ENCODE results near the gene GPR183.

Gene GPR183, protein sequence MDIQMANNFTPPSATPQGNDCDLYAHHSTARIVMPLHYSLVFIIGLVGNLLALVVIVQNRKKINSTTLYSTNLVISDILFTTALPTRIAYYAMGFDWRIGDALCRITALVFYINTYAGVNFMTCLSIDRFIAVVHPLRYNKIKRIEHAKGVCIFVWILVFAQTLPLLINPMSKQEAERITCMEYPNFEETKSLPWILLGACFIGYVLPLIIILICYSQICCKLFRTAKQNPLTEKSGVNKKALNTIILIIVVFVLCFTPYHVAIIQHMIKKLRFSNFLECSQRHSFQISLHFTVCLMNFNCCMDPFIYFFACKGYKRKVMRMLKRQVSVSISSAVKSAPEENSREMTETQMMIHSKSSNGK

DNA sequence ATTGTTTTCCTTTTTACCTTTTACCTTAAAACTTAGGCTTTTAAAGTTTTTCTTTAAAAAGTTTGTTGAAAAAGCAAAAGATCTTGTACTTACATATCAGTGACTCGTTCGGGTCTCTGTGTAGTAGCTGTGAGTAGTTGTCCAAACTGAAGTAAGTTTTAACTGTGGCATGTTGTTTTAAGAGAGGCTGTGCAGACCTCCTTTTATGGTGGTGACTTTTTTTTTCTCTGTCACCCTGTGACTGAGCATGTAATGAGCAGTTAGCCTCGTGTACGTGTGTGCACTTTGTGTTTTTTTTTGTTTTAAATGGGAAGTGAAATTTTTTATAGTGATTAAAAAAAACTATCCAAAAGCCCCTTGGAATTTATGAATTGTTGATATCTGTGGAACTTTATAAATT lies at the start of gene GPR183:
Gene GPR183 (minus strand): TSS at position 153 of the 400 bp plus-strand sequence. CDS start 11,254 bp downstream, outside the sequence.
- no peak for DNase-seq (ENCODE audit: low read depth)

DNA sequence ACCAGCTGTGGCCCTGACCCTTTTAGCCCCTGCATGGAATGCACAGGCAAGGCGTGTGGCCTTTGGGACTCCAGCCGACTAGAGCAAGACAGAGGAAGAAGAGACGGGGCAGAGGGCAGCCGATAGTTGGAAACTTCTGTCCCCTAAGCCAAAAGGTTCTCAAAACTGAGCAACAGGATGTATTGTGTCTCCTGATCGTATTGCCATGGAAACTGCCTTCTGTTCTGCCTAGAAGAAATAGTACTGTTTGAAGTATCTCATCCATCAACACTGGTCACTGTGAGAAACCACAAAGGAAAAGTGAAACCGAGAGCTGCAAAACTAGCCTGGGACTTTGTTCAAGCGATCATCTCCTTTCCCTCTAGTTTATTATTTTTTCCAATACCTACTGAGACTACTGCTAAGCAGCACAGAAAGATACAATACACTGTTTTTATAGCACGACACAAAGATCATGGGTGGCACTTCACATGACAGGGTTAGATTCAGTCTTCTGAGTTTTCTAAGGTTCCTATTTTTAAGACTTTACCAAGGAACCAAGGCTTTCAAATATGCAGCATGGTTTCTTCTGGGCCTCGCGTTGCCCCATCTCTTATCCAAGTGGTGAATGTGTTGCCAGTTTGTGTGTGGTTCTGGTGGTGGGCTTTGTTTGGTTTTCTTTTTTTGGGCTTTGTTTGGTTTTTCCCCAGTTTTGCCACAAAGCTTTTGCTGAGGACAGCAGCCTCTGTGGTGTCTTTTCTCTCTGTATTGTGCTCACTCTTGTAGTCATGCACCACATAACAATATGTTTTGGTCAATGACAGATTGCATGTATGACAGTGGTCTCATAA lies 49.3 kb upstream of the GPR183 start:
- DNase-seq (ENCODE audit: low read depth), result peak; percentile 77

DNA sequence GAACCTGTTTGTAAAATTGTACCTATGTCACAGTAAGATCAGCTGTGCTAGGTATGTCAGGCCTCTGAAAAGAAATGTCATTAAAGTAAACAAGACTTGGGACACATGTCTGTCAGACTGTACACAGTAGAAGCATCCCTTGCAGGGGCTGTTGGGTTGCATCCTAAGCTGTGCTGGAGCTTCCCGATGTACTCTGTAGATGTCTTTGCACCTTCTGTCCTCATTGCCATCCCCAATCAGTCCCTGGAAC lies 48.7 kb upstream of the GPR183 start:
- no peak for DNase-seq (ENCODE audit: low read depth)

DNA sequence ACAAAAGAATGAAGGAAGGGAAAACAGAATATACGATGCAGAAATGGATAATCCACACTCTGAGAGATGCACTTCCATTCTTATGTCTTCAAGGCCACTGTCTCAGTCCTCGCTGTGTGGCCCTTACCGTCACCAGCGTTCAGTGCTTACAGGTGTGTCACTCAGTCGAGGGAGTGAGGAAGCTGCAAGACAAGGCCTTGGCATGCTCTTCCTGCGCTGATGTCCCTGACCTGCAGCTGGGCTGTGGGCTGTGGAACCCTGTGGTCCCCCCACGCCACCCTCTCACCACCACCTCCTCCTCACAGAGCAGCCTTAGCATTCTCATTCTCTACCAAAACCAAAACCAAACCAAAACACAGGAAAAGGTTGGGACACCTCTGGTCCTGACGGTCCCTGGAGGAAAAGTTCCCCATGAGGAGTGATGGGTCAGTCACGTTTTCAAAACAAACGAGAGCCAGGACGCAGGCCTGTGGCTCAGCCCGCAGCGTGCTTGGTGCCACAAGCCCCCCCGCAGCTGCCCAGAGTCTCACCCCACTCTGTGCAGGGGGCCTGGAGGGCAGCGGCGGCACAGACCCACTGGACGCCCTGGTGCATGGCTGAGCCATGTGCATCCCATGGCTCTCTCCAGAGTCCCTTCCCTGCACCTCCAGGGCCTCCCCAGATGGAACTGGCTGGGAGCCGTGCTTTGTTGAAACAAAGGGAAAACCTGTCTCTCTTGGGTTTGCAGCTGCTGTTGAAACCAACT lies 48.2 kb upstream of the GPR183 start:
- no peak for DNase-seq (ENCODE audit: low read depth)

DNA sequence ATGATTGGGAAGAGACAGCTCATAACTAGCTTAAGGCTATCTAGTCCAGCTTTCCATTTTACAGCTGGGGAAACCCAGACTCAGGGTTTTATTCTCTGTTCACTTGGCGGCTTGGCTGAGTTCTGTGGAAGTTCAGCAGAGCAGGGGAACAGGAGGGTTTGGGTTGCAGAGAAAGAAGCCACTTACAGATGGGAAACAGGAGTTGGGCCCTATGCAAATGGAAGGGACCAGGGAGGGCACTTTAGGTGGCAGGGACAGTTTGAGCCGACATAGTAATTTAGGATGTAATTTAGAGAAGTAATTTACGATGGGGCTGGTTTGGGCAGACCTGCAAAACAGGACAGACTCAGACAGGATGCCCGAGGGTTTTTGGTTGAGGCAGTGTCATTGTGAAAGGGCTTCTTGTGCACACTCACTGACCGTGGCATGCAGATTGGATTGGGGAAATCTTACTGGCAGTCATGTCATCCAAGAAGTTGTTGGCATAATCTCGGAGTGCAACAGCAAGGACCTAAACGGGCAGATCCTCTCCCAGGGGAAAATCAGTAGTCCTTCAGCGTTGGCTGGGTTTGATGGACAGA lies 47.3 kb upstream of the GPR183 start:
- no peak for DNase-seq (ENCODE audit: low read depth)

DNA sequence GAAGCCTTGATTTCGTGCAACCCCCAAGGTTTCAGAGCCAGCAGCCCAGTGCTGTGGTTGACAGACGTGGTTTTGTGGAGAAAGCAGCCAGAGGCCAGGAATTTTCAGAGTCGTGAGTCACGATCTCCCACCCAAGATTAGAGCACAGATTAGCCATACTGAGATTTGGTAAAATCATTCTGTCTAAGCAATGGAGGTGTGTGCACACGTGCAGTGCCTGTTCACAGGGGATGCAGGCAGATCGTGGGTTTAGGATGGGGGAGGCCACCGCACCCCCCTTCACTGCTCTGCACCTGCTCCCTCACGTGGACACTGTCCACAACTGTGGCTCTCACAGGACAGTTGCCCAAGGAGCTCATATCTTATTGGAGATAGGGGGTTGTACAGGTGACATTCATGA lies 46.6 kb upstream of the GPR183 start:
- no peak for DNase-seq (ENCODE audit: low read depth)

DNA sequence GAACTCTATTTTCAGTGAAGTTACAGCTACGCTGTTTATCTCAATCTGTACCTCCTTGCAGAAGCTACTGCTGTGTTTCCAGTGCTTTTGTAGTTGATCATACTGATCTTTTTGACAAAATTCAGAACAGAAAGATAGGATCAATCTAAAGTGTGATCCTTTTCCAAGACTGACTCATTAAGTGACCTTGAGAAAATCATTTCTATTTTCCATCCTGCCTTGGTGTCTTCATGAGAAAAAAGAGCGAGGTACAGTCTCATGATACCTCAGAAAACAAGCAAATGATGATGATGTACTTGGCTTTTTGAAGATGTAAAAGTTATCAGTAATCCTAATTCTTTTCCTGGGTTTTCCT lies 46.0 kb upstream of the GPR183 start:
- no peak for DNase-seq (ENCODE audit: low read depth)

DNA sequence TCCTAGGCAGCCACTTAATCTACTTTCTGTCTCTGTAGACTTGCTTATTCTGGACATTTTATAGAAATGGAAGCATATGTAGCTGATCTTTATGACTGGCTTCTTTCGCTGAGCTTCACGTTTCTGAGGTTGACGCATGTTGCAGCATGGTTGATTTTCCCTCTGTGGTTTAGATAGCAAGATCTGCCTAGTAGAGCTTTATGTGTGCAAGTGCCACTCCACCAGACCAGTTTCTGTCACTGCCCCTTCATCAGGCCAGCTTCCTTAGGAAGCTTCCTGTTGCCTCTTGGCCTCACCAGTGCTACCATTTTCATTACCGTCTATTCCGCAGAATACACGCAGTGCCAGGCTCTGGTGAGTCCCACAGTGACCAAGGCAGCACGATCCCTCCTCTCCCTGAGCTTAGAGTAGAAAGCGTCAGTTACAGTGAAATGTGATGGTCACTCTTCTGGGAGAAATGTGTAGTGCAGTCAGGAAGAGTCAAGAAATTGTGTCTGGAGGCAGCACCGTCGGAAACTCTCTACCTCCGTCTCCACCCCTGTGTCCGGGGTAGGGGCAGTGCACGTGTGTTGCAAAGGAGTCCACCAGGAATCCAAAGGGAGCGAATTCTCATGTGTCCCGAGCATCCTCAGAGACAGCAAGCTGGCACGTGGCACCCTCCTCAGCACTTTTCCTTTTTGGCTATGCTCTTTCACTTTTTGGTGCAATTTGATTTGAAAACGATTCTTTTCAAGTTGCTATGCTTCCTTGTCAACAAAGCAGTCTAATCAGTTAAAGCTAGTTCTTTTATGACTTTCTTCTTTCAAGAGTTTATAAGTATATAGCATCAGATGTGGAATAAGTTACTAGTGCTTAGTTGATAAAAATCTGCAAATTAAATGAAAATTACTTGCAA lies 45.4 kb upstream of the GPR183 start:
- no peak for DNase-seq (ENCODE audit: low read depth)

DNA sequence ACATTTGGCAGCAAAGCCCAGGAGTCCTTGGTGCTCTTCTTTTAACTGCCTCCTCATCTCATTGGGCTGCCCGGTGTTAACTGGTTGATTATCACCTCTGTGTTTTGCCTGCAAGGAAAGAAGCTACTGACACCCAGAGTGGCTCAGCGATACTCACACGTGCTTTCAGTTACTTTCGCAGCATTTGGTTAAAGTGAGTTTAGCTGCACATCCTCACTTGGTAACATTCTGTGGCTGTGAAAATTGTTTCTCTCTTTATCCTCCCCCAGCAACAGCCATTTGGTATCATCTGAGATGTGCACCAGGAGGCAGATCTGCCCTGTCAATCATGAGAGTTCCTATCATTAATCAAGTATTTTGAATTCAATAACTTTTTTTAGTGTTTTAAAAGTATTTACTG lies 44.6 kb upstream of the GPR183 start:
- DNase-seq (ENCODE audit: low read depth), result no peak

DNA sequence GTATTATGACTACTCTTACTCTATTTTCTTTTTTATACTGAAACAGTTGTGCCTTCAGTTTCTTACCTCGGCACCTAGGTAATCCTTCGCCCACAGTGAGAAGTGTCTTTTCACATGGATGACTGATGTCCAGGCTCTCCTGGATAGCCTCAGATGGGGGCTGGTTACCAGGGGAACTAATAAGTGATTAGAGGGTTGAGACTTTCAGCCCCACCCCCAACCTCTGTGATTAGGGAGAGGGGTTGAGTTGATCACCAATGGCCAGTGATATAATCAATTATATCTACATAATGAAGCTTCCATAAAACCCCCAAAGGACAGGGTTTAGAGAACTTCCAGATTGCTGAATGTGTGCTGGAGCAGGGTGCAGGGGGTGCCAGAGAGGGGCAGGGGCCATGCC lies 43.0 kb upstream of the GPR183 start:
- DNase-seq (ENCODE audit: low read depth), result no peak

DNA sequence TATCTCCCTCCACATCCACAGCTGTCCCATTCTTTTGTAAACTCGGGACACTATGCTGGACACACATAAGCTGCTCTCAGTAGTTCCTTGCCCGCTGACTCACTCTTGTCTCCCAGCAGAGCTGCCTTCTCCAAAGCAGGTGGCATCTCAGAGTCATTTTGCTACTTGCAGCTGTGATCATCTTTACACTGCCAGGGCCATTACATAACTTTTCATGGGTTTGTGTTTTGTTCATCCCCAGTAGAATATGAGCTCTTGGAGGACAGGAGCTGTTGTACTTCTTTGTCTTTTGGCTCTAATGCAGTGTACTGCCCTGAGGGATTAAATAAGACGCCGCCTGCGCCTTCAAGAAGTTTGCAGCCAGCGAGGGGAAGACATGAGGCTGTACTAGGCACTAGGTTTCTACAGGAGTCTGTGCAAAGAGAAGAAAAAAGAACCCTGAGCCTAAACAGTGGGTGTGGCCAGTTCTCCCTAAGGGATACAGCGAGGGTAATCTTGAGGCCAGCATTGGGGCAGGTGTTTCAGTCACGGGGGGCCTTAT lies 40.8 kb upstream of the GPR183 start:
- no peak for DNase-seq (ENCODE audit: low read depth)

DNA sequence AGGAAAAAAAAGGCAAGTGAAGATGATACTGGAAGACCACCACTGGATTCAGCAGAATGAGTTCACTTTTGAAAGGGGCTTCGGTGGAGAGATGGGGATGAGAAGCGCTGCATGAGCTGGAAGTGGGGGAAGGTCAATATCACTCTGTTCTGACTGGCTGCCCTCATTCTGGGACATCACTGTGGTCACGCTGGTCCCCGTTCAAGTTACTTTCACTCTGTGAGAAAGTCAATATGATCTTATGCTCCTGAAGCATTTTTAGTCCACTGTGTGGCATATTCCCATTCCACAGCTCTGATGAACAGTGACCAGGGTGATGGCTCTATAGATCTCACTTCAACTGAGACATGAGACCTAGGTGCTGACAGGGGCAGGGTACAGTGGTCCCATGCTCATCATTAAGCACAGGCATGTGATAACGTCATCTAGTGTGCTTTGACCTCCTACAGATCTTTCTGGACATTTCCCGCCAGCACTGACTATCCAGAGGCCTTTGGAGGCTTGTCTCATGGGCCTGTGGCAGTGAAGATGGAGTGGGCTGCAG lies 40.2 kb upstream of the GPR183 start:
- DNase-seq (ENCODE audit: low read depth), result no peak

DNA sequence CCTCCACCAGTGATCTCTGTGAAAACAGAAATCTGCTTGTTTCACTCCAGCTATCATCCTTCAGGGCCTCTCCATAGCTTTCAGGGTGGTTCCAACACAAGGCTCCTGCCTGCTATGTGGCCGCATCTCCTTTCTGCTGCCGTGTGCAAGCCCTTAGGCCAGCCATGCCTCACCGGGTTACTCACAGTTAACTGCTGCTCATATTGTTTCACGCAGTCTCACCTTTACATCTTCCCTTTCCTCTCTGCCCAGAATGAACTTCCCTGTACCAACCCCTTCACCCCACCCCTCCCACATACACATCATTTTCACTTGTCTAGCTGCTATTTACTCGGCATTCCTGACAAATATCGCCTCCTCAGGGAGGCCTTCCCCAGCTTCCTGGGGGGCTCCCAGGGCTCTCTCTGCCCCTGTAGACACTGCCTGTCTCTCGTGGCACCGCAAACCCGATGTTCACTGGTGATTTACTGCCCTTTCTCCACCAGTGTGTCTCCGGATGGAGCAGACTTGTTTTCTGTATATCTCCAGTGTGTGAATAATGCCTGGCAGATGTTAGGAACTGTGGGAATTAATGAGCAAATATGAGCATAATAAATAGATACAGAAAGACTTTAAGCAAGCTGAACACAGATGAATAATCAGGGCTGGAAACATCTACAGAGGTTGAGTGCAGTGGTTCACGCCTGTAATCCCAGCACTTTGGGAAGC lies 39.3 kb upstream of the GPR183 start:
- DNase-seq (ENCODE audit: low read depth), result no peak

DNA sequence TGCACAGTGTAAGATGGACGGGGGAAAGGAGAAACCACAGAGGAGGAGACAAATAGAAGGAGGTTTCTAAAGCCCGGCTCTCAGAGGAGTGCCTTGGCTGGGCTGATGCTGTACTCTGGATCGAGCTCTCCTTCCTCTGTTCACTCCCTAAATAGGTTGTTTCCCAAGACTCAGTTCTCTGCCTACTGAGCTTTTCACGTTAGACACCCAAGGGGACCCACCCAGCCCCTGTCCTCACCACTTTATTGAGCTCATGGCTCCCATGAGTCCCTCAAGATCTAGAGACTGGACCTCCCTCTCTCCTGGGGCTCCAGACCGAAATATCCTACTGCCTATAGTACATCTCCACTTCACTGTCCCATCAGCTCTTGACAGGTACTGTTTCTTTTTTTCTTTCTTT lies 38.1 kb upstream of the GPR183 start:
- no peak for DNase-seq (ENCODE audit: low read depth)

DNA sequence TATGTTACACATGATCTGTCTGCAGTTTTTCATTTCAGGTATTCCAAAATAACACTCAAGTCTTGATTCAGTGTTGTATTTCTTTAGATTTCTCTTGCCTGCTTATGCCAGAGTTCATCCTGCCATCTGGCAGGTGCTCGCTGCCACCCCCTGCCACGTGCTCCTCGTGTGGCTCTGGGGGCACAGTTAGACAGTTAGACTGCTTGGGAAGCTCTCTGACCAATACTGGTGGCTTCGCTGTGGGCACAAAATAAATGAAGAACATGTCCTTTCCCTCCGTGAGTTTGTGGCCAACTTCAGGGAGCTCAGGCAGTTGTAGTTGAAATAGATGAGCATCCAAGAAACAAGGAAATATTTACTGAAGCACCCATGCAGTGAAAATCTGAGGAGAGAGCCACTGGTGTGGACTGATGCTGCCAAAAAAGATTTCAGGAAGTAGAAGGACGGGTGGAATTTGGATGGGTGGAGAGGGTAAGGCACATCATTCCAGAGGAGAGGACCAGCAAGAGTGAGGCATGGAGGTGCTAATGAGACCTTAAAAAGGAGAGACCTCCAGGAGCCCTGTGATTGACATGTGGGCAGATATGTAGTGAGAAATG lies 37.5 kb upstream of the GPR183 start:
- DNase-seq (ENCODE audit: low read depth), result no peak

DNA sequence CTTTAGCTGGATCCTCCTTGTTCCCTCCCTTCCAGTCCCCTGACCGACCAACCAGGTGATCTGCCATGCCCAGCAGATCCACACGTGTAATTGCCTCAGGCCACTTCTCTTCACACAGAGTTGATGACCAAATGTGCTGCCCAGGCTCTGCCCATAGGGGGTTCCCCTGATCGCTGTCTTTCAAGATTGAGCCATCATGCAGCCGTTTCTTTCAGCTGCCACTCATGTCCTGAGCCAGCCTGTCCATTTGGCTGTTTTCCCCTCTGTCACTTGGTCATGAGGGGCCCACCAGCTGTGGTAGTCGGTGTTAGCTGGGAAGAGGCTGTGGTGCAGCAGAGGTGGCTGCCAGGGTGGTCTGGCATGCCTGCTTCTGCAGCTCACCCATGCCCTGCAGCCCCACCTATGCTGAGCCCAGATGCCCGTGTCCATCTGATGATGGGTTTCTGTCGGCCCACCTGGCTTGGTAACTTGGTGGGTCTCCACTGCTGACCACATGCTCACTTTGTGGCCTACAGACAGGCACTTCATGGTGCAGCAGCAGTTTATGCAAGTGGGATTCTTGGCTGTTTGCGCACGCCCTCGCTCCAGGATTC lies 35.6 kb upstream of the GPR183 start:
- no peak for DNase-seq (ENCODE audit: low read depth)

DNA sequence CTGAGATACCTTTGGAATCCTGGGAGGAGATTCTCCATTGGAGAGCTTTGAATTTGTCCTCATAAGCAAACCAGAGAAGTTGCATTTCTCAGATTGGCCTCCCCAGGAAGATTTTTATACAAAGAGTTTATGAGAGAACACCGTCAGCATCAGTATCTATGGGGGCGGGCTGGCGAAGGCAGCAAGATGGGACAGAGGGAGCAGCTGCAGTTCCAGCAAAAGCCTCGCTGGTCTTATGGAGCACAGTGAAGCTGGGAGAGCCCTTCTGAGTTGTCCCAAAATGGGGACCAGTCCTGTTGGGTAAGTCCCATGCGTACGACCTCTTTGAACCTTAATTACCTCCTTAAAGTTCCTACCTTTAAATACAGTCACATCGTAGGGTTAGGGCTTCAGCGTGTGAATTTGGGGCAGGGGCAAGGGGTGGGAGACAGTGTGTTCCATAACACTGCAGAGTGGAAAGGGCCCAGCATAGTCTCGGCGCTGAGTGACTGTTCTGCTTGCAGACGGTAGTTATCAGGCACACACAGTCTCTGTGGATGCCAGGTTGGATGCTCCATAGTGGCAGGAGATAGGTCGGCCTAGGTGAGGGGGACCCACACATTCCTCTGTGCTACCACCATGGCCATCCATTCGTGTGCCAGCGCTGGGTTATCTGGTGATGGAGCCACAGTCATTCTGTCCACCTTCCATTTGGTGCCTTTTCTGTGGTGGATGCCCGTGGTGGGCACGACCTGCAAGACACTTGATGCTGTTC lies 34.9 kb upstream of the GPR183 start:
- DNase-seq (ENCODE audit: low read depth), result no peak

DNA sequence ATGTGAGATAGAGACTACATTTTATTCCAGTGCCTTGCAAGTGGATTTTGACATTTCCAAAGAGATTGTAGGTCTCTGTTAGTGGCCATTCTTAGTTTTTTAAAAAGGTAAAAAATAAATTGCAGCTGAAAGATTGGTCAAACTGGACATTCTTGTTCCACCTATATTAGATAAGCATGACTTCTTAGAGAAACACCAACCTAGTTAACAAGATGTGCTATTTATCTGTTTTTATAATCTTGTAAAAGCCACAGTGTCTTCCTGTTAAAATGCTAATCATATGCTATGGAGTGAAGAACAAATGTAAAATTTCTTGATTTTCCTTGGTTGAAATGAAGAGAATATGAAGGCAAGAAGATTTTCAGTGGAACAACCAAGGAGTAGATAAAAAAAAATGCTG lies 33.4 kb upstream of the GPR183 start:
- DNase-seq (ENCODE audit: low read depth), result no peak

All from GM04504 (cell line).